Loucy (cell line): ENCODE data around the gene RNF135.

ENCODE experiments used
- EZH2phosphoT487 ChIP-seq: fragments of 200-600 bp; IDR thresholded peaks from 2 replicates; pipeline ENCODE4 v1.6.1; 2018; ENCODE audit warnings: antibody characterized with exemption, mild to moderate bottlenecking, moderate library complexity, borderline replicate concordance
- TF ChIP-seq, protein P1 (sequence below): fragments of 200-600 bp; sonication (generic); conservative IDR thresholded peaks from 2 replicates; pipeline ENCODE4 v1.5.1; 2014; ENCODE audit warnings: mild to moderate bottlenecking, antibody characterized with exemption, low read length

GRCh38 chr17:30961209-30962188, 9.3 kb upstream of the RNF135 start:
- TF ChIP-seq, protein P1, sequence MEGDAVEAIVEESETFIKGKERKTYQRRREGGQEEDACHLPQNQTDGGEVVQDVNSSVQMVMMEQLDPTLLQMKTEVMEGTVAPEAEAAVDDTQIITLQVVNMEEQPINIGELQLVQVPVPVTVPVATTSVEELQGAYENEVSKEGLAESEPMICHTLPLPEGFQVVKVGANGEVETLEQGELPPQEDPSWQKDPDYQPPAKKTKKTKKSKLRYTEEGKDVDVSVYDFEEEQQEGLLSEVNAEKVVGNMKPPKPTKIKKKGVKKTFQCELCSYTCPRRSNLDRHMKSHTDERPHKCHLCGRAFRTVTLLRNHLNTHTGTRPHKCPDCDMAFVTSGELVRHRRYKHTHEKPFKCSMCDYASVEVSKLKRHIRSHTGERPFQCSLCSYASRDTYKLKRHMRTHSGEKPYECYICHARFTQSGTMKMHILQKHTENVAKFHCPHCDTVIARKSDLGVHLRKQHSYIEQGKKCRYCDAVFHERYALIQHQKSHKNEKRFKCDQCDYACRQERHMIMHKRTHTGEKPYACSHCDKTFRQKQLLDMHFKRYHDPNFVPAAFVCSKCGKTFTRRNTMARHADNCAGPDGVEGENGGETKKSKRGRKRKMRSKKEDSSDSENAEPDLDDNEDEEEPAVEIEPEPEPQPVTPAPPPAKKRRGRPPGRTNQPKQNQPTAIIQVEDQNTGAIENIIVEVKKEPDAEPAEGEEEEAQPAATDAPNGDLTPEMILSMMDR = no peak
- TF ChIP-seq EZH2phosphoT487 = no peak
